Esophagus (tissue), 2 donors: Measurements from ENCODE around the gene NAA38. TPM values are rescaled to one million over a fixed set of nuclear protein-coding genes. Genes with fewer than 3 reads are reported as not detected.

Experiments used
- H3K27ac ChIP-seq, 2 donors: one replicate each; pipeline ENCODE4 v1.5.1; 2013; ENCODE audit warnings: low read depth in 2 of 2, mild to moderate bottlenecking in 2 of 2, inconsistent platforms in 1 of 2, low read length in 1 of 2, moderate library complexity in 1 of 2
- H3K27me3 ChIP-seq, 2 donors: one replicate each; pipeline ENCODE4 v1.6.1; 2013; ENCODE audit warnings: low read length in 2 of 2, control low read depth in 1 of 2, mild to moderate bottlenecking in 1 of 2; ENCODE audit not compliant: insufficient read depth in 2 of 2, control insufficient read depth in 1 of 2
- H3K36me3 ChIP-seq, 2 donors: one replicate each; pipeline ENCODE4 v1.6.1; 2013; ENCODE audit warnings: low read length in 1 of 2; ENCODE audit not compliant: control insufficient read depth in 2 of 2, insufficient read depth in 2 of 2
- H3K4me1 ChIP-seq, 2 donors: one replicate each; pipeline ENCODE4 v1.6.1; 2013; ENCODE audit warnings: low read length in 1 of 2; ENCODE audit not compliant: control insufficient read depth in 2 of 2, insufficient read depth in 2 of 2
- H3K4me3 ChIP-seq, 2 donors: one replicate each; pipeline ENCODE4 v1.5.1; 2013; ENCODE audit warnings: low read length in 2 of 2, mild to moderate bottlenecking in 2 of 2, low read depth in 1 of 2, moderate library complexity in 1 of 2
- H3K9me3 ChIP-seq, 2 donors: one replicate each; pipeline ENCODE4 v1.6.1; 2013; ENCODE audit warnings: mild to moderate bottlenecking in 2 of 2, low read depth in 1 of 2, low read length in 1 of 2, moderate library complexity in 1 of 2; ENCODE audit not compliant: control insufficient read depth in 2 of 2, insufficient read depth in 1 of 2
- WGBS, 2 donors: extraction: QIAGEN DNeasy Blood & Tissue Kit; methylation state at CpG; one replicate each; pipeline ENCODE4 v1.1.7; 2013; 5-methylcytosine and 5-hydroxymethylcytosine counted together
- polyA plus RNA-seq, 2 donors: library from polyadenylated mRNA; stranded (reverse); fragments of 200-250 nt; gene quantifications; one replicate each; pipeline ENCODE4 v1.2.3, GENCODE V29; 2013
- donor health status: healthy with polysubstance abuse.
- donor health status: Bipolar disorder and iron deficiency.

Gene NAA38
- polyA plus RNA-seq, 2 donors = 108 to 122 TPM

GRCh38 chr17:7888184-7888920 is 31.0 kb upstream of the NAA38 start, which contains the start of gene CHD3:
Gene CHD3, plus strand, starts transcription at chr17:7888789. Its CDS starts 212 bp downstream, at chr17:7889001.
- Histone ChIP-seq H3K4me1 (peaks cover 9 to 14% of the 10 kb centered on the region in 2 donors), H3K9me3 (no peaks in the 10 kb centered on the region), H3K36me3 (peaks cover 0 to 5% of the 10 kb centered on the region in 2 donors), H3K27me3 (no peaks in the 10 kb centered on the region), H3K27ac (peak within 1 kb of the TSS; percentile 95 to 96), H3K4me3 (peak within 1 kb of the TSS; percentile 54 to 95)
- WGBS, 2 donors = 15 to 20% methylated on average over 18 of the region's 18 CpGs

GRCh38 chr17:7887482-7888183 is 30.3 kb upstream of the NAA38 start:
- Histone ChIP-seq H3K9me3 (no peaks in the 10 kb centered on the region), H3K27ac (peak overlapping the region; percentile 95 to 96), H3K4me1 (peaks cover 9 to 14% of the 10 kb centered on the region in 2 donors), H3K36me3 (peaks cover 0 to 3% of the 10 kb centered on the region in 2 donors), H3K27me3 (no peaks in the 10 kb centered on the region), H3K4me3 (peak overlapping the region; percentile 54 to 95)
- 0 to 1% methylated on average over 30 to 35 of the region's 35 CpGs for WGBS, 2 donors

DNA sequence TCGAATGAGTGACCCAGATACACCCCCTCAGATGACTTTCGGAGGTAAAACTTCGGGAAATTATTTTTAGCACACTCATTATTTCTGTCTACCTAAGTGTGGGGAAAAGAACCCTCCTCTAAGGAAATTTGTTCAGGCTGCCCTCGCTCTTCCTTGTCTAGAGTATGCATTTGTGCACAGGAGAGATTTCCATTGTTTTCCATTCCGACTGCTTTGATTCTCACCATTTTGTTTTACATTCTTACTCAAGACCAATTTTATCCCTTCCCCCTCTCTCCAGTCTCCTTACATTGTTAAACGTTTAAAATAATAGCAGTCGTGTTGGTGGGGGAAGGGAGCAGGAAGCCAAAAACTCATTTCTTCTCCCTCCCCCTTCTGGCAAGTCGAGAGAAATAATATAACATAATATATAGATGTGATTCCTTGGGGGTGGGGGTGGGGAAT is 29.7 kb upstream of the NAA38 start:
- H3K27me3 ChIP-seq = no peaks in the 10 kb centered on the region
- peaks cover under 1 to 3% of the 10 kb centered on the region in 2 donors for H3K36me3 ChIP-seq
- no peaks in the 10 kb centered on the region for H3K9me3 ChIP-seq
- peak overlapping the region; percentile 73 to 95 for H3K4me3 ChIP-seq
- peak overlapping the region; percentile 95 to 96 for H3K27ac ChIP-seq
- 1 to 3% methylated on average over 8 of the region's 8 CpGs for WGBS, 2 donors
- peaks cover 10 to 15% of the 10 kb centered on the region in 2 donors for H3K4me1 ChIP-seq

- H3K4me1 ChIP-seq = peaks cover 12 to 18% of the 10 kb centered on the region in 2 donors
- peaks cover 2 to 3% of the 10 kb centered on the region in 2 donors for H3K36me3 ChIP-seq
- no peaks in the 10 kb centered on the region for H3K27me3 ChIP-seq
- 1% methylated on average over 30 of the region's 30 CpGs for WGBS, 2 donors
- H3K27ac ChIP-seq = peak overlapping the region; percentile 95 to 96
- H3K9me3 ChIP-seq = no peaks in the 10 kb centered on the region
- peak overlapping the region; percentile 73 to 95 for H3K4me3 ChIP-seq
Measured at GRCh38 chr17:7886227-7887037, 29.1 kb upstream of the NAA38 start.

DNA sequence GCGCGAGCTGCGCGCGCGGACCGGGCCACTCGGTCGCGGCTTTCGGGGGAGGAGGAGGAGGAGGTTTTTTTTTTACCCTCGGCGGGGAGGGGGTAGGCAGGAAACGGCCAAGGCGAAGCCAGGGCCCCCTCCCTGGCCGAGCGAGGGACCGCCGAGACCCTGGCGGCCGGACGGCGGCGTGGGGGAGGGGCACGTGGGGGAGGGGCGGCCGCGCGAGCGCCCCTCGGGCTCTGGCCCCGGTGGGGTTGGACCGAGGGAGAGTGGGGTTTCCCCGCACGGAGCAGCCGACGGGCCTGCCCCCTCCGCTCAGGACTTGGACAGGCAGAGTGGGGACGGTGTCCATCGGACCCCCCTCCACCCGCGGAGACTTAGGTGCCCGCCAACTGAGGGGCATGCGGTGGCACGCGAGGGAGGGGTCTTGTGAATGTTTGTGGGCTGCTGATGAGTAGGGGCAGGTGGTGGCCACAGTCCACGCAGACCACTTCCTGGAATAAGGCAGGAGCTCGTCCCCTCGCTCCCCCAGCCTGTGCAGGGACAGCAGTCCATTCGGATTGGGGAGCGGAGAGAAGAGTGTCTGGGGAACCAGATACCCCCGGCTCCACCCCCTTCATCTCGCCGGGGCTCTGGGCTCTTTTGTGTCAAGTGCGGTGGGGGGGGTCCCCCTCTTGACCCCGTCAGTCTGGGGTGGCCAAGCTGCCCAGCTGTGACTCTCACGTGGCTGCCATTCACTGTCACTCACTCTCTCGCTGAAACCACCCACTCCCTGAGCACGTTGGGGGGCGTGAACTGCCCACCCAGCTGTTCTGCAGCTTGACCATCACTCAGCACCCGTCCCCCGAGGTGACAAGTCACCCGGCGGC is 28.2 kb upstream of the NAA38 start:
- Histone ChIP-seq H3K4me3 (peak overlapping the region; percentile 73 to 95), H3K9me3 (no peaks in the 10 kb centered on the region), H3K4me1 (peaks cover 12 to 18% of the 10 kb centered on the region in 2 donors), H3K27ac (peak overlapping the region; percentile 95 to 96), H3K36me3 (peaks cover 0 to 2% of the 10 kb centered on the region in 2 donors), H3K27me3 (no peaks in the 10 kb centered on the region)
- WGBS, 2 donors = 1% methylated on average over 39 to 64 of the region's 64 CpGs

DNA sequence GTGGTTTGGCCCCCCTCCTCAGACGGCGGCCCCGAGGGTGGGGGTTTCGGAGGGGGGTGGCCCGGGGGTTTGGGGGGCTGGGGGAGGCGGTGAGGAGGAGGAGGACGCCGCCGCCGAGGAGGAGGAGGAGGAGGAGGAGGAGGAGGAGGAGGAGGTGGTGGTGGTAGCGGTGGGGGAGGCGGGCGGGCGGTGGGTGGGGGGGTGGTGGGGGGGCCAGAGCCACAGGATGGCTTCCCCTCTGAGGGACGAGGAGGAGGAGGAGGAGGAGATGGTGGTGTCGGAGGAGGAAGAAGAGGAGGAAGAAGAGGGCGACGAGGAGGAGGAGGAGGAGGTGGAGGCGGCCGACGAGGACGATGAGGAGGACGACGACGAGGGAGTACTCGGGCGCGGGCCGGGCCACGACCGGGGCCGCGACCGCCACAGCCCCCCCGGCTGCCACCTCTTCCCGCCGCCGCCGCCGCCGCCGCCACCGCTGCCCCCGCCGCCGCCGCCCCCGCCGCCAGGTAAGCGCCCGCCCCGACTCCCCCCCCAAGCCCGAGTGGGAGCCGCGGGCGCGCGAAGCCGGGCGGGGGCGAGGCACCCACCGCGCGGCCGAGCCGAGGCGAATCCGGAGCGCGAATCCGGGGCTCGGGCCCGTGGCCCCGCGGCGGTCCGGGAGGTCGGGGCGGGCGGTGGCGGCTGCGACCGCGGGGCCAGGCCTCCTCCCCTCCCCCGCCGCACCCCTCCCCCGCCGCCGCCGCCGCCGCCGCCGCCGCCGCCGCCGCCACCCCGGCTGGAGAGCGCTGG is 27.4 kb upstream of the NAA38 start:
- 0 to 6% methylated on average over 22 to 90 of the region's 100 CpGs for WGBS, 2 donors
- Histone ChIP-seq H3K27me3 (no peaks in the 10 kb centered on the region), H3K27ac (peak overlapping the region; percentile 95 to 96), H3K36me3 (peaks cover 0 to 2% of the 10 kb centered on the region in 2 donors), H3K4me3 (peak overlapping the region; percentile 73 to 95), H3K4me1 (peaks cover 10 to 17% of the 10 kb centered on the region in 2 donors), H3K9me3 (no peaks in the 10 kb centered on the region)

GRCh38 chr17:7883781-7884386 is 26.5 kb upstream of the NAA38 start:
- H3K4me3 ChIP-seq = no peak overlapping the region
- WGBS, 2 donors = 0% methylated on average over 3 of the region's 3 CpGs
- peaks cover 0 to 2% of the 10 kb centered on the region in 2 donors for H3K36me3 ChIP-seq
- H3K27me3 ChIP-seq = no peaks in the 10 kb centered on the region
- peak overlapping the region in 1 of 2 donors; percentile 0 for H3K27ac ChIP-seq
- H3K4me1 ChIP-seq = peaks cover 5 to 8% of the 10 kb centered on the region in 2 donors
- no peaks in the 10 kb centered on the region for H3K9me3 ChIP-seq

GRCh38 chr17:7882629-7883028 is 25.3 kb upstream of the NAA38 start:
- H3K4me3 ChIP-seq = no peak overlapping the region
- peaks cover 0 to 2% of the 10 kb centered on the region in 2 donors for H3K36me3 ChIP-seq
- WGBS, 2 donors = 79 to 89% methylated on average over 3 of the region's 3 CpGs
- peaks cover 2 to 4% of the 10 kb centered on the region in 2 donors for H3K4me1 ChIP-seq
- no peaks in the 10 kb centered on the region for H3K27me3 ChIP-seq
- H3K27ac ChIP-seq = peak overlapping the region in 1 of 2 donors; percentile 8
- no peaks in the 10 kb centered on the region for H3K9me3 ChIP-seq
